Osteoblast (primary cell): ENCODE measurements around the gene PTPRT. TPM values are rescaled to one million over a fixed set of nuclear protein-coding genes. Genes with fewer than 3 reads are reported as not detected.

Experiments used
- DNase-seq: peaks from one replicate; pipeline ENCODE4 v3.0.0; 2011; ENCODE audit warnings: low spot score, mixed read lengths; ENCODE audit not compliant: insufficient read length; ENCODE audit errors: missing footprints
- H2AFZ ChIP-seq: 2 replicates; pipeline ENCODE4 v1.6.0; 2011; ENCODE audit warnings: mild to moderate bottlenecking, low read length
- H3K27ac ChIP-seq: 2 replicates; pipeline ENCODE4 v1.5.1; 2011; ENCODE audit warnings: mild to moderate bottlenecking, low read depth, low read length, moderate library complexity
- H3K27me3 ChIP-seq: 2 replicates; pipeline ENCODE4 v1.6.0; 2012; ENCODE audit warnings: mild to moderate bottlenecking, control low read depth, inconsistent platforms, low read length, moderate library complexity; ENCODE audit not compliant: insufficient read depth
- H3K36me3 ChIP-seq: 2 replicates; pipeline ENCODE4 v1.5.1; 2011; ENCODE audit warnings: mild to moderate bottlenecking, low read length, control low read depth, moderate library complexity; ENCODE audit not compliant: insufficient read depth
- H3K4me1 ChIP-seq: 2 replicates; pipeline ENCODE4 v1.5.1; 2011; ENCODE audit warnings: mild to moderate bottlenecking, low read length, control low read depth, moderate library complexity; ENCODE audit not compliant: insufficient read depth
- H3K4me2 ChIP-seq: 2 replicates; pipeline ENCODE4 v1.6.0; 2011; ENCODE audit warnings: mild to moderate bottlenecking, low read length; ENCODE audit not compliant: insufficient read depth
- H3K4me3 ChIP-seq: fragments of 200-600 bp; sonication (generic); 3 replicates; pipeline ENCODE4 v1.5.1; 2012; ENCODE audit warnings: mild to moderate bottlenecking, low read length, inconsistent platforms; ENCODE audit not compliant: insufficient read depth
- H3K79me2 ChIP-seq: 2 replicates; pipeline ENCODE4 v1.6.0; 2012; ENCODE audit warnings: mild to moderate bottlenecking, low read length, control low read depth, inconsistent platforms; ENCODE audit not compliant: insufficient read depth
- H3K9me3 ChIP-seq: 2 replicates; pipeline ENCODE4 v1.5.1; 2011; ENCODE audit warnings: low read depth, low read length, control low read depth
- H4K20me1 ChIP-seq: 2 replicates; pipeline ENCODE4 v1.6.0; 2012; ENCODE audit warnings: mild to moderate bottlenecking, low read length, control low read depth; ENCODE audit not compliant: insufficient read depth
- CTCF ChIP-seq: IDR thresholded peaks from 2 replicates; pipeline ENCODE4 v1.5.1; 2011; ENCODE audit warnings: mild to moderate bottlenecking, low read depth, low read length, moderate library complexity; ENCODE audit errors: extremely low read depth
- total RNA-seq: library from RNA; depleted of rRNA; stranded (reverse); fragments of >200 nt; gene quantifications from 2 replicates; pipeline ENCODE4 v1.2.3, GENCODE V29; 2012

The PTPRT gene
- total RNA-seq, 1 donor, result not detected

- H3K36me3 ChIP-seq, result no peaks in the 10 kb centered on the region
- H3K4me2 ChIP-seq, result no peak overlapping the region
- no peak overlapping the region for H3K27ac ChIP-seq
- H3K4me3 ChIP-seq, result no peak overlapping the region
- H3K4me1 ChIP-seq, result no peaks in the 10 kb centered on the region
- TF ChIP-seq CTCF, result no peak
- DNase-seq, result no peak
- H2AFZ ChIP-seq, result no peak overlapping the region
- no peaks in the 10 kb centered on the region for H3K27me3 ChIP-seq
- no peaks in the 10 kb centered on the region for H4K20me1 ChIP-seq
- no peaks in the 10 kb centered on the region for H3K79me2 ChIP-seq
- H3K9me3 ChIP-seq, result peaks cover 3% of the 10 kb centered on the region
Observed at GRCh38 chr20:43034981-43035724, 154.6 kb downstream of the PTPRT start.

GRCh38 chr20:43032459-43032858, 157.2 kb downstream of the PTPRT start:
- no peaks in the 10 kb centered on the region for H3K27me3 ChIP-seq
- peaks cover 5% of the 10 kb centered on the region for H3K9me3 ChIP-seq
- no peaks in the 10 kb centered on the region for H3K36me3 ChIP-seq
- no peak for TF ChIP-seq CTCF
- no peak overlapping the region for H3K4me2 ChIP-seq
- no peaks in the 10 kb centered on the region for H3K79me2 ChIP-seq
- H3K4me3 ChIP-seq, result no peak overlapping the region
- H2AFZ ChIP-seq, result no peak overlapping the region
- DNase-seq, result no peak
- no peaks in the 10 kb centered on the region for H3K4me1 ChIP-seq
- H4K20me1 ChIP-seq, result no peaks in the 10 kb centered on the region
- H3K27ac ChIP-seq, result no peak overlapping the region

- Histone ChIP-seq H3K79me2 (no peaks in the 10 kb centered on the region), H3K4me3 (no peak overlapping the region), H3K36me3 (no peaks in the 10 kb centered on the region), H3K9me3 (peaks cover 5% of the 10 kb centered on the region), H3K27me3 (no peaks in the 10 kb centered on the region), H4K20me1 (no peaks in the 10 kb centered on the region), H3K4me2 (no peak overlapping the region), H2AFZ (no peak overlapping the region), H3K27ac (no peak overlapping the region), H3K4me1 (no peaks in the 10 kb centered on the region)
- TF ChIP-seq CTCF, result no peak
- no peak for DNase-seq
Observed at GRCh38 chr20:43029176-43029575, 160.5 kb downstream of the PTPRT start.

GRCh38 chr20:43028470-43028869, 161.2 kb downstream of the PTPRT start:
- Histone ChIP-seq H3K27ac (no peak overlapping the region), H3K27me3 (no peaks in the 10 kb centered on the region), H3K79me2 (no peaks in the 10 kb centered on the region), H2AFZ (no peak overlapping the region), H3K4me3 (no peak overlapping the region), H3K9me3 (peaks cover 5% of the 10 kb centered on the region), H4K20me1 (no peaks in the 10 kb centered on the region), H3K36me3 (no peaks in the 10 kb centered on the region), H3K4me2 (no peak overlapping the region), H3K4me1 (no peaks in the 10 kb centered on the region)
- no peak for TF ChIP-seq CTCF
- DNase-seq, result no peak
